HG03469 (cell line): ENCODE results near the gene EED.
"Not testable (repeated sequence)": the region's sequence is repeated elsewhere in the genome, so short reads cannot be mapped to it uniquely, and the experiment has no call there.

ENCODE experiments used
- ATAC-seq: cut with Tn5 transposase; IDR thresholded peaks from one replicate; pipeline ENCODE4 v1.9.1; 2021; ENCODE audit warnings: mild to moderate bottlenecking, moderate library complexity, moderate number of reproducible peaks; ENCODE audit not compliant: unreplicated experiment

Gene EED

DNA sequence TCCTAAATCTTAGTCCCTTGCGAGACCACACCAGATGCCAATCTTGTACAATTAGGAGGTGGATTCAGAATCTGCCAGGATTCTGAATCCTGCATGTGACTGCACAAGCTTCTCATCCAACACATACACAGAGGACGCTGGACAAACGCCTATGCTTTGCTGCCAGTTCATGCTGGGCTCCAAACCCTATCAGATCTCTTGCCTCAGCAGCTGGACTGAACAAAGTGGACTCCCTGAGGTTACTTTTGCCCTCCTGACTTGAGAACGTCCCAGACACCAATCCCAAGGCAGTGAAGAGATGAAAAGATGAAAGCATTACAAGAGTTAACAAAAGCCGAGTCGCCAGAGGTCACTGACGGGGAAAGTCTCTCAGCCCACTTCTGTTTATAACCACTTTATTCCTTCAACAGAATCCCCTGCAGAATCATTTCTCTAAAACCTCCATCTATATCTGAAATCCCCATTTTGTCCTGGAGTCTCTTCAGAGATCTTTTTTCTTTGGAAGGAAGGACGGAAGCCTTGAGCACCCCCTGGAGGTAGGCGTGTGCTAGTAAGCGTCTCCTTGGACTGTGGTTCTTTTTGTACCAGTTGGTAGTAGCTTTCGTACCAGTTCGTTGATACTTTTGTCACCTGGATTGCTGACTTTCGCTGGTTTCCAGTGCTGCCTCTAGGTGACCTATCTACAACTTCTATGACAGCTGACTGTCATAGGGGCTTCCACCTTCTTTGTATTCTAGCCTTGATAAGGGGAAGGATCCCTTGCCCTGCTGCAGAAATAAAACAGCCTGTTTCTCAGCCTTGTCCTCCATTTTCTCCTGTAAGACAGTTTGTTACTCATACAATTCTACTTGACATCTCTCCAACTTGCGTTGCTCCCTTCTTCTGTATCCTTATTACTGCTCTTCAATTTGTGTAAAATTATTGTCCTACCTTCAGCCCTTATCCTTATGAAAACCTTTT, 26.1 kb upstream of the EED start:
- peak; percentile 29 for ATAC-seq

DNA sequence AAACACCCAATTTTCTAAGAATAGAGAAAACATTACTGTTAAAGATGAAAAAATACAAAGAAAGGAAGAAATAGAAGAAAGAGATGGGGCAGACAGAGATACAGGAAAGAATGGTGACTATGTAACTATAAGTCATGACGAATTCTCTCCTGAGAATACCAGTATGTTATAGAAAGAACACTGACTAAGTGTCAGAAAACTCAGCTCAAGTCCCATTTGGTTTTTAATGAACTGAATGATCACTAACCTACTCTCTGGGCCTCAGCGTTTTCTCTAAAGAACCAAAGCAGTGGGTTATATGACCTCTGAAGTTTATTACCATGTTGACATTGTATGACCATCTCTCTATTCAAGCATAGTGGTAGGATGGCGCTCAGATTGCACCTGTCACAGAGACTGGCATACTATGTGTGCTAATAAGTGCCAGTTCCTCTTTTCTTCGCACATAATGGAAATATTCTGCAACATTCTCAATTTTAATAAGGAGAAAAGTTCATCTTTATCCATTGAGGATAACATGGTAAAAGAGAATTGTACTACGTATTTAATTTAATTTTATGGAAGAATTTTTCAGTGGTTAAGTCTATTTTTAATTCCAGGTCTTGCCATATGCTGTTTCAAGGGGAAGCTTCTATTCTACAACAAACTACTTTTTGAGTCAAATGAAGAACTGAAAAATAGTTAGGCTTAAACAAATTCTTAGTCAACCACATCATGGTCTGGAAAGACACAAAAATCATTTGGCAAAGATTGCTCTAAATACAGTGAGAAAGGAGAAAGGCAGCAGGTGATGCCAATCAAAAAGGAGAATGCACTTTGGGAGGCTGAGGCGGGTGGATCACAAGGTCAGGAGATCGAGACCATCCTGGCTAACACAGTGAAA, 25.0 kb upstream of the EED start:
- peak; percentile 65 for ATAC-seq

DNA sequence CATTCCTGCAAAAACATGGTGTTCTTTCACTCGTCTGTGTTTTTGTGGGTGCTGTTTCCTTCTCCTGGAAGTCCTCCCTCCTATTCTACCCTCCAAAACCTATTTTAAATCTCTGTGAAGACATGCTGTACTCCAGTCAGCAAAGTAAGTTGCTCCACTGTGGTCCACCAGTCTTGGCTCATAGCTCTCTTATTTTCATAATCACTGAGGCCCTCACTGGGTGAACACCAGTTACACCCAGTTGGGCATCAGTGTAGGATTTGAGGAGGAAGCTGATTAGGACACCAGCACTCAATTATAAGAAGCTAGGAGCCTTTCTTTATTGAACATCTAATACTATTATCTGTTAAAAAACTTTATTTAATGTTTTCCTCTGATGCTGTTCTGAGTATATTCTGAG, 23.9 kb upstream of the EED start:
- no peak for ATAC-seq

DNA sequence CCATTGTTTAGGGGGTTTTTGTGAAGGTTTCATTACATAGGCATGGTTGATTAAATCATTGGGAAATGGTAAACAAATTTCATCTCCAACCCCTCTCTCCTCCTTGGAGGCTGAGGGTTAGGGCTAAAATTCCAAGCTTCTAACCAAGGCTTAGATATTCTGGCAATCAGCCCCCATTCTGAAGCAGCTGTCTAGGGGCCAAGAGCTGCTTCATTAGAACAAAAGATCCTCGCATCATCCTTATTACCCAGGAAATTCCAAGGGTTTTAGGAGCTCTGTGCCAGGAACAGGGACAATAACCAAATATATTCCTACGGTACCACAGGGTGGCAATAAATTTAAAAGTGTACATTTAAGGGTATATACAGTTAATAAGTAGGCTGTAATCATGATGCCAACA, 22.5 kb upstream of the EED start:
- no peak for ATAC-seq

DNA sequence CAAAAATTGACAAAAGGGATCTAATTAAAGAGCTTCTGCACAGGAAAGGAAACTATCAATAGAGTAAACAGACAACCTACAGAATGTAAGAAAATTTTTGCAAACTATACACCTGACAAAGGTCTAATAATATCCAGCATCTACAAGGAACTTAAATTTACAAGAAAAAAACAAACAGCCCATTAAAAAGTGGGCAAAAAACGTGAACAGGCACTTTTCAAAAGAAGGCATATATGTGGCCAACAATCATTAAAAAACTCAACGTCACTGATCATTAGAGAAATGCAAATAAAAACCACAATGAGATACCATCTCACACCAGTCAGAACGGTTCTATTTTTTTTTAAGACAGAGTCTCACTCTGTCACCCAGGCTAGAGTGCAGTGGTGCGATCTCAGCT, 20.0 kb upstream of the EED start:
- ATAC-seq, result not testable (repeated sequence)

DNA sequence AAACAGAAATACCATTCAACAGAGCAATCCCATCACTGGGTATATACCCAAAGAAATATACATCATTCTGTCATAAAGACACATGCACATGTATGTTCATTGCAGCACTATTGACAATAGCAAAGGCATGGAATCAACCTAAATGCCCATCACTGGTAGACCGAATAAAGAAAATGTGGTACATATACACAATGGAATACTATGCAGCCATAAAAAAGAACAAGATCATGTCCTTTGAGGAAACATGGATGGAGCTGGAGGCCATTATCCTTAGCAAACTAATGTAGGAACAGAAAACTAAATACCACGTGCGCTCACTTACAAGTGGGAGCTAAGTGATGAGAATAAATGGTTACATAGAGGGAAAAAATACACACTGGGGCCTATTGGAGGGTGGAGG, 19.2 kb upstream of the EED start:
- not testable (repeated sequence) for ATAC-seq

DNA sequence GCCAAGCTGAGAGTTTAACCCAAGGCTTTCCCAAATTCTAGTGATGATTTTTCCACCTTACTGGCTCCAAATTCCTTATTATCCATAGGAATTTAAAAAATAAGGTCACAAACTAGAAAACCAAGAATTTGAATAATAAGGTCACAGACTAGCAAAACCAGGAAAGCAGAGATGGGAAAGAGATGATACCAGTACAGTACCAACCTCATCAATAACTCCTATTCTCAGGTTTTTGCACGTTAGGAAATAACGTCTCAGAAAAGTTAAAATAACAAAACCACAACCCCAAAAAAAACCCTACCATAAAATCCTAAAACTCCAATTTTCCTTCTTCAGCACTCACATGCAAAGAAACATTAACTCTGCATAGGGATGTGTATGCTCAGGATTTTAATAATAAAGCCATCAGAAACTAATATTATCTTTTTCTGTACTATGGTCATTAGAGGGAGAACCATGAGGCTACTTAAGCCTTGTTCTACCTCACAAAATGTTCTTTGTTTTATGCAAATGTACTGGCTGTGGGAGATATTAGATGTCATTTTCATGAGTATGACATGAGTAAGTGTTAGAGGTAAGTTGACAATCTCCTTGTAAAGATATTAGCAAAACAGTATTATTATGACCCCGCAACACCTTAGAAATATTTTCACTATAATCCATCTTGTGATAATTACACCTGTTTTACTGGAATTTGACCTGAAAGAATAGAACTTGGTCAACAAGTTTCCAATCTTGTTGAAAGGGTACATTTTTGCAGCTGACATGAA, 16.1 kb upstream of the EED start:
- ATAC-seq, result no peak

DNA sequence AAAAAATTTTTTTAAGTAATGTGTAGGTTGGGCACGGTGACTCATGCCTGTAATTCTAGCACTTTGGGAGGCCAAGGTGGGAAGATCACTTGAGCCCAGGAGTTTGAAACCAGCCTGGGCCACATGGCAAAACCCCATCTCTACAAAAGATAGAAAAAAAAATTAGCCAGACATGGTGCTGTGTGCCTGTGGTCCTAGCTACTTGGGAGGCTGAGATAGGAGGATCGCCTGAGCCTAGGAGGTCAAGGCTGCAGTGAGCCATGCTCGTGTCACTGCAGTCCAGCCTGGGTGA, 15.6 kb upstream of the EED start:
- ATAC-seq, result not testable (repeated sequence)

DNA sequence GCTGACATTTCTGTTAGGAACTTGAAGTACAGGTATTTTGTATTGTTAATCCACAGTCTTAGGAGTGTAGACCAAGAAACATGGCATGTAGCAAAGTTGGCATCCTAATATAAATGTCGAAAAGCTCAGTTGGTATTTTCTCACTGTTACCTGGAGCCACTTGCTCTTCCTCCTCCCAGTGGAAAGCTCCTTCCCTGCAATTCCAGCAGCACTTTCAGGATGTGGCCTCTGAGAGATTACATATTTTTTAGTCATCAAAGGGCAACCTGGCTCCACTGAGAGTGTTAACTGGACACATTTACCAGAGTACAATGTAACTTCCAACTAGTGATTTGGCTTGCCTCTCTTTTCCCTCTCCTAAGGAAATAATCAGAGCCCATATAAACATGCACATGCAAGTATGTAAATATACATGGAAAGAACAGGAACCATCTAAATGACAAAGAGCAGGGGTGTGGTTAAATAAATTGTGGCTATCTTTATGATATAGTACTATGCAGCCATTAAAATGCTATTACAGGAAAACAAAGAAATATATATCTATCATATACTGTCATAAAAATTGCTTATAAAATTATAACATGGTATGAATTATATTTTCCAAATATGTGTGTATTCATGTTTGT, 14.3 kb upstream of the EED start:
- no peak for ATAC-seq

DNA sequence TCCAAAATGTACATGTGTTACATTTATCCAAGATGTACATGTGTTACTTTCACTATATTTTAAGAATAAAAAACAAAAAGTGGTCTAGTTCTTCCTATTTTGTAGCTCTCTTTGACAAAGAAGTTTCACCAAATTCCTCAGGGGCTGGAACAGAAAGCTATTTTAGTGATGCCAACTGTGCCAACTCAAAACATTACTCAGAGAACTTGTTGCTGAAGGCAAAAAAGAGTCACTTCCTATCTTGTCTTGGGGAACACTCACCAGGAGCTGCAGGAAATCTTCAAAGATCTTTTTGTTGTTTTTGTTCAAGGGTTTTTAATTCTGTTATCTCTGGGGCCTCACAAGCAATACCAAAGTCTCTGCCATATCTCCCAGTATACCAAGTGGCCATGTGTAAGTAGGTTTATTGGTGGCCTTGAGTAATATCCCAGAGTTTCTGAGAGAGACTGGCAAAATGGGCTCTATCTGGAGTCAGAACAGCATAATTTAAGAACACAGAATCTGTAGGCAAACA, 13.6 kb upstream of the EED start:
- ATAC-seq, result no peak

DNA sequence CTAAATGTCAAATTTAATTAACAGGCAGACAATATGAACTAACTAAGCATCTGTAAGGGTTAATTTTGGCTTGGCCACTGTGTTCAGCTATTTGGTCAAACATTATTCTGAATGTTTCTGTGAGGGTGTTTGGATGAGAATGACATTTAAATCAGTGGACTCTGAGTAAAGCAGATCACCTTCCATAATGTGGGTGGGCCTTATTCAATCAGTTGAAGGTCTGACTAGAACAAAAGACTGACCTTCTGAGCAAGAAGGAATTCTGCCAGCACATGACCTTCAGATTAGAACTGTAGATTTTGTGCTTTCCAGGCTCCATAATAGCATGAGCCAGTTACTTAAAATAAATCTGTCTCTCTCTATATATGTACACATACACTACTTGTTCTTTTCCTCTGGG, 12.0 kb upstream of the EED start:
- no peak for ATAC-seq

DNA sequence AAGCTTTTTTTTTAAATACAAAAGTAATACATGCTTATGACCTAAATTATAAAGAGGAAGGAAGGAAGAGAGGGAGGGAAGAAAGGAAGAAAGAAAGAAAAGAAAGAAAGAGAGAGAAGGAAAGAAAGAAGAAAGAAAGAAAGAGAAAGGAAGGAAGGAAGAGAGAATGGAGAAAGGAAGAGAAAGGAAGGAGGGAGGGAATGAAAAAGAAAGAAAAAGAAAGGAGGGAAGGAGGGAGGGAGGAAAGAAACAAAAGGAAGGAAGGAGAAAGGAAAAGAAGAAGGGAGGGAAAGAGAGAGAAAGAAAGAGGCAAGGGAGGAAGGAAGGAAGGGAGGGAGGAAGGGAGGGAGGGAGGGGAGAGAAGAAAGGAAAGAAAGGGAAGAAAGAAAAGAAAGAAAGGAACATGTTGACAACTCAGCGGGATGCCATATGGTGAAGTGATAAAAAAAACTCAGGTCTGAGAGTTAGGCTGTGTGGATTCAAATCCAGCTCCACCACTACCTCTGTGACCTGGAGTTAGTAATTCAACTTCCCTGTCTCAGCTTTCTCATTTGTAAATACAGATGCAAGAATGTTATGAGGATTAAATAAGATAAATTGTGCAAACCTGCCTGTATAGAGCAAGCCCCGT, 9.6 kb upstream of the EED start:
- ATAC-seq, result no peak

DNA sequence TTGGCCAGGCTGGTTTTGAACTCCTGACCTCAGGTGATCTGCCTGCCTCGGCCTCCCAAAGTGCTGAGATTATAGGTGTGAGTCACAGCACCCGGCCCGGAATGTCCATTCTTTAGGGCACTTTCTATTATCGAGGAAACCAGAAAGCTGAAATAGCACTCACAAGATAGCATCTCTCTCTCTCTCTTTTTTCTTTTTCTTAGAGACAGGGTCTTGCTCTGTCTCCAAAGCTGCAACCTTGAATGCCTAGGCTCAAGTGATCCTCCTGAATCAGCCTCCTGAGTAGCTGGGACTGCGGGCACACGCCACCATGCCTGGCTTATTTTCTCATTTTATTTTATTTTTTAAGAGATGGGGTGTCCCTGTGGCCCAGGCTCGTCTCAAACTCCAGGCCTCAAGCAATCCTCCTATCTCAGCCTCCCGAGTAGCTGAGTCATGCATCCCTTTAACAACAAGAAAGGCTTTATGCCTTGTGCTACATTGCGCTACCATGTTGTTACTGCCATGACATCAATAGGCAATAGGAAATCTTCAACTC, 7.2 kb upstream of the EED start:
- ATAC-seq, result no peak

DNA sequence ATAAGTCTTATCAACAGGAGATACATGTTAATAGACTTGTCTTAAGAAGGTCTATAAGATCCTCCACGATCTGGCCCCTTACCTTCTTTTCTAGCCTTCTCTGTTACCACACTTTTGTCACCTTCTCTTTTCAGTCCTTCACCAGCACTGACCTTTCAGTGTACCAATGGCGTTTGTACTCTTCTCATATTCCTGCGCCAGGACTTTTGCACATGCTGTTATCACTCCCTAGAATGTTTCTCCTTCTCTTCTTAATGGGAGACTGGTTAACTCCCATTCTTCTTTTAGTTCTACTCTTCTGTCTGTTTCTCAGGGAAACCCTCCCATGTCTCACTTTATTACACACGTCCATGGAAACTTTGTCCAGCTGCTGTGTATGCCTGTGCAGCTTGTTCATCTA, 4.4 kb upstream of the EED start:
- ATAC-seq, result no peak

DNA sequence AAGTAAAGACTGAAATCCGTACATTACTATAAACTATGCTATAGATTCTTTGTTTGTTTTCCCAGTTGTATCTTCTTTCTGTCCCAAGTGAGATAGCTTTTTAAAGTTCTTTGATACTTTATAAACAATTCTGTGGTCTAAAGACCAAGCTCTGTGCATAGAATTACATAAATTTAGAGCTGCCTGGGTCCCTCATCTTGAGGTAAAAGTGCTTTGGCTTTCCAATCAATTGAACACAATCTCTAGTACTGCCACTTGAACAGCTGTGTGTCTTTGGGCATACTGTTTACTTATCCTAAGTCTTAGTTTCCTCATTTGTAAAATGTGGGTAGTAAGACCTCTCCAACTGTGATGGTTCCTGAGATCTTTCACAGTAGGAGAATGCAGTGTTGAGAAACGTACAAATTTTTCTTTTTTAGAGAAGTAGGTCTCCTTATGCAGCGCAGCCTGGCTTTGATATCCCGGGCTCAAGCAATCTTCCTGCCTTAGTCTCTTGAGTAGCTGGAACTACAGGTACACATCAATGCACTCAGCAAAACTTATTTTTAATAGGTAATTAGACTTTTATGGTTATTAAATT, 2.5 kb upstream of the EED start:
- ATAC-seq, result no peak

DNA sequence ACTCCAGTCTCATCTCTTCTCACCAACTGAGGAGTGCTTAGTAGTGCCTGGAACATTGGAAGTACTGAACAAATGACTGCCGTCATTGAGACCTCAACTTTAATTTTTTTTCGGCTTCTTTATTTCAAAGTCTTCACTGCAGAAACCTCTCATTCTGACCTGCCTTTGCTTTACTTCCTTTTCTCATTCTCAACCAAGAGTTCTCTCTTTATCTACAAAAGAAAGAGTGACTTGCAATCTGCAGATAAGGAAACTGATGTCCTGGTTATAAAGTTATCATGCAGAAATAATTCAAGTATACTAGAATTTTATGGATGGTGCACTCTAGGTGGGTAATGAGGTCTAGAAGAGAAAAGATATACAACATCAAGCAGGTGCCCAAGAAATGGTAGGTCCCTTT, 1.2 kb upstream of the EED start:
- no peak for ATAC-seq

DNA sequence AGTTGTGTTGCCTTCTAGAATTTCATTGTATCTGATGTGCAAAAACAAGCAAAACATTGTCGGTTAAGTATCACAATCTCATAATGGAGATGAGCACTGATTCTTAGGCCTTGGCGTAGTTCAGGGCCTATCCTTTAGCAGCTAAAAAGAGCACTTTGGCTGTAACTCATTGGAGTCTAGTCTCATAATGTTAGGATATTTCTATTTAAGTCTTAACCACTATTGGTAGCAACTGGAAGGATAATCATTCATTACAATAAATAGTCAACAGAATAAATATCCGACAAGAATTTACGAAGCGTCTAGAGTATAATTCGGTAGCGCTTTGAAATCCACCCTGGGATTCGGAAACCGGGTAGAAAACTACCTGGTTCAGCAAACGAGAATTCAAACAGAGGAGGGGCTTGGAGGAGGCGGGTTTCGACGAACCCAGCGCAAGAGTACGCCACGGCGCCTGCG, 461 bp upstream of the EED start:
- peak; percentile 56 for ATAC-seq

DNA sequence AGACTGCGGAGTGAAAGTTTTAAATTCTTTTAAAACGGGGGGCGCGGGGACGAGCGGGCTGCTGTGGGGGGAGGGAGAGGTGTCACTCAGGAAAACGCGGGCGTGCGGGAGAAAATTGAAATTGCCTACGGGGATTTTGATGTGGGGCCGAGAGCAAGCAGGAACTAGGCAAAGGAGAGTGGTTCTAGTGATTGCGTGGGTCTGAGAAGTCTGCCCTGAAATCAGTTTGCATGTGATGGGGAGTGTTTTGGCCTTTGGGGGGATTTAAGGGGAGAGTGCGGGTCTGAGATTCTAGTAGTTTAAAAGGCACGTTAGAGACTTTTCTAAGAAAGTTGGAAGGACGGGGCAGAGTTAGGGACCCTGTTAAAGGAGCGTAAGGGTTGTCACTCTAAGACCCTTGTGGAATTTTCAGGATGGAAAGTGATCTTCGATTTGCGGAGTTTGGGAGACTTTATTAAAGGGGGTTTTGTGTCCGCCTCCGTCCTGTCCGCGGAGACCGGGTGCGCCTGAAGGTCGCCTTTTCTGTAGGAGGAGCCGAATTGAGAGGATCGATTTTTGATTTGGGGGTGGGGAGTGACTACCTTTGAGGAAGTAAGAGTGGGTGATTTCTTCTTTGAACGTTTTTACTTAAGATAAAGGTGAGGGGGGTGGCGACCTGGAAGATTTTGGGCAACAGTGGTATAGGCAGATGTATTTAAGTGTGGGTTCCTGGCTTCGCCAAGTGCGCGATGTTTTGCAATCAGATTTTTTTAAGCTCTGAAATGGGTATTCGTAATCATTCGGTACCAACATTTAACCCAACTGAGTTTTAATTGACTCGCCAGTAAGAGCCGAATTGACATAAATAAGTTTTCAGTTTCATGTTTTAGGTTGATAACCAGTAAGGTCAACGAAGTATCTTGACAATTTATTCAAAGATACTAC, 1.1 kb downstream of the EED start:
- ATAC-seq, result no peak
